ENCODE data around the gene PCP4L1.
"Not testable (repeated sequence)": the region's sequence is repeated elsewhere in the genome, so short reads cannot be mapped to it uniquely, and the experiment has no call there.

Gene PCP4L1

DNA sequence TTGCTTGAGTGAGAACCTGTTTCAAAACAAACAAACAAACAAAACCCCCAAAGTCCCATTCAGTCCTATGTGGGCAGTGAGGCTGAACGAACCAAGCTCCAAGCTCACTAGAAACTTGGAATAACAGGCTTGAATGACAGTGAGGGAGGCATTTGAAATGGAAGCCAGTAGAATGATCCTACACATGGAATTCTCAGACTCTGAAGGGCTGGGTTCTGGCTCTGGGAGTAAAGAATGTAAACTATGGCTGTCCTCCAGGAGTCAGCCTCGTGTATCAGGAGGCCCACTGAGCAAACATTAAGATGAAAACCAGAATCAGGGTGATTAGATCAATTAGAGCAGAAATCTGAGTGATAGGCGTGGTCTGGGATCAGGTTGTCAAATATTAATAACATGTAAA, 14.9 kb downstream of the PCP4L1 start:
- DNase-seq = no peak

DNA sequence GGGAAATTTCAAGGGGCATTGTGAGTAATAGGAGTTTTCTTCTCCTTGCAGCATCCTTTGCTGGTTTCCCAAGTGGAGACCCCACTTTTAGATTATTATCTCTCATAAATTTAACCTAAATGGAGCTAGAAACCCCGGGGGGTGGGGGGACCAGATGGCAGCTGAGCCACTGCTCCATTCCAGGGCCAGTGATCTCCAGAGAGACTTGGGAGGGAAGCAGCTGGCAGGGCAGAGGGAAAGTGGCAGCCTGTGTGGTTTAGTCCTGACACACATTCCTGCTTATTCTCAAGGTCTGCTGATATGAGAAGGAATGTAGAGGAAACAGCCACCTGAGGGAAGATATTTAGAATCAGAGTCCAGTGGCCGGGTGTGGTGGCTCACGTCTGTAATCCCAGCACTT, 16.3 kb downstream of the PCP4L1 start:
- DNase-seq = no peak

DNA sequence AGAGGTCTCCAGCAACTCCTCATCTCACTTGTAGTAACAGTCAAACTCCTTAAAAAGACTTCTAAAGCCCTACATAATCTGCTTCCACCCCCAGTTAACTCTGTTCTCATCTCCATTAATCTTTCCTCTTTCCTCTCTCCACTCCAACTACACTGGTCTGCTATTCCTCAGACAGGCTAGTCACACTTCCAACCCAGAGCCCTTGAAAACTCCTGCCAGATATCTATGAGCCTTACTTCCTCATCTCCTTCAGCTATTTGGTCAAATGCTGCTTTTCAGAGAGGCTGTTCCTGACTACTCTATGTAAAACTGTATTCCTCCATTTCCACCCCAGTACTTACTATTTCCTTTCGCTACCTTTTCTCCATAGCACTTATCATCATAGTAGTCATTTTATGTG, 24.4 kb downstream of the PCP4L1 start:
- DNase-seq = no peak

DNA sequence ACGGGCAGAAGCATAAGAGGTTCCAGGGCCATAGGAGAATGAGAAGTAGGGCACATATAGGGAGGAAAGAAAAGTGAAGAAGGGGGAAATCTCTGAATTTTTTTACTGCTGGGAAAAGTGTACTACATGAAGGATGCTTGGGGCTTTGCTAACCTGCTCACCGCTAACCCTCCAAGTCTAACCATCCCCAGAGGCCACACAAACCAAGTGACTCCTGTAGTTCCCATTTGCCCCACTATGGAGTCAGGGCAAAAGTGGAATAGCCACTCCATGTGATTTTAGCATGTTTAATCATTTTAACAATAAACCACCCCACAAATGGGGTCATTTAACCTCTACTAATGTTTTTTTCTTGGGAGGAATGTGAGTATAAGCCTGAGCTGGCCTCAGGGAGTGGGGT, 26.6 kb downstream of the PCP4L1 start:
- no peak for DNase-seq

DNA sequence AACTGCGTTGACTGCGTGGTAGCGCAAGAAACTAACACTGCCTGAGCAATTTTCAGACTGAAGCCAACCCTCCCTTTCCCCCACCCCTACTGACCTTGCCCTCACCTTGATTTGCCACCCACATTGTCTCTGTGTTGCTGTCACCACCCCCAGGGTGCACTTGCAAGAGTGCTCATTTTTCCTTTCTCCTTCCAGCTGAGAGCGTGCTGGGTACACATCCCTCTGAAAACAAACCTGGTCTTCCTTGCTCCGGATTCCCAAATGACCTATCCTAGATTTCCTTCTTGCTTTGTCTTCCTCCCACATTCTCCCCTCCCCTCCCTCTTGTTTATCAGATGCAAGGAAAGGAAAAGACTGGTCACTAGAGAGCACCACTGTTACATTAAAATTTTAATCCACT, 27.0 kb downstream of the PCP4L1 start:
- no peak for DNase-seq

DNA sequence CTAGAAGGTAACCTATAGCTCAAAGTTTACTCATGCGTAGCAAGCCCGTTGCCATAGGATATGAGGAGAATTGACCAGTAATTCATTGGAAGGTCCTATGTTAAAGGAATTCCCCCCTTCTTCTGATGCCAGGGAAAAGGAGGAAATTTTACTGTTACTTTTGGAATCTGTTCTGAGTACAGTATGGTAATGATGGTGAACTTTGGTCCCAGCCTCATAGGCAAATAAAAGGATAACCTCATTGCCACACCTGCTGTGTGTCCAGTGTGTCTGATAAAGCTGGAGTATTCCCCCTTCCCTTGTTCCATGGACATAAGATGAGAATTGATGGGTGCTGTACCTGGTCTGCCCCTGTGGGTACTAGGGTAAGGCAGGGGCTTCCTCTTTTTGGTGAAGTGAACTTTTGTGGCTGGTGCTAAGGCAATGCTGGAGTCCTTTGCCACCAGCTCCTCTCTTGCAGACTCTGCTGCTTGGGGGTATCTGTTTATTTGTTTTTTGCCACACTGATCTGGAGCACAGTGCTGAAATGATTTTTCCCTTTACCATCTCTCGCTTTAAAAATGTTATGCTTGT, 29.0 kb downstream of the PCP4L1 start:
- DNase-seq = no peak

DNA sequence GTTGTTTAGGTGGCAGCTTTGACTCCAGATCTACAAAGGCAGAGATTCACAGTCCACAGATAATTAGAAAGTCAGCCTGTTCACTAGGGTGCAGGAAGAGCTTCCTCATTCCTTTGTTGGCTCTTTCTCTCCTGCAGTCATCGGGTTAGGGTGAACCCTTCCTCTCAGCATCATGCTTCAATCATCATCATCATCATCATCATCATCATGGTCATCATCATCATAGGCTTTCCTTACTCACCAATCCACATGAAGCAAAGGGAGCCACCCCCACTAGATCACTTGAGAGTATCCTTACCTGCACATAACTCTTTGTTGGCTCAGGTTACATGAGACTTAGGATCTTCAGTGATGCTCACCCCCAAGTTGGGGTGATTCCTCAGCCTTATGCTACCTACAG, 32.2 kb downstream of the PCP4L1 start:
- DNase-seq = no peak

DNA sequence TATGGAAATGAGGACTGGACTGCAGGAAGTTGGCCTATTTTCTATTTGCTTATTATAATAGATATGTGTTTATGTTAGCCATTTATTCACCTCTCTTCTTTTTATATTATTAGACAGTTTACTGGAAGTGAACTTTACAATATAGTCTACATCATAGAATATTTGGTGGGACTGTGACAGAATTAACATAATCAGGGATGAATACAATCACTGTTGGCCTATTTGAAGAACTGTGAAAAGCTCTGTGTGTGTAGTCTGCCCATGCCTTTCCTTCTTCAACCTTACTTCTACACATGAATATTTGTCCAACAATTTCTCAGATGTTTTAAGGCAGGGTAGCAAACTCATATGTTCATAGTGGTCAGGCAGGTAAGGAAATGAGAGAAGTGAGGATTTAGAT, 38.9 kb downstream of the PCP4L1 start:
- no peak for DNase-seq

DNA sequence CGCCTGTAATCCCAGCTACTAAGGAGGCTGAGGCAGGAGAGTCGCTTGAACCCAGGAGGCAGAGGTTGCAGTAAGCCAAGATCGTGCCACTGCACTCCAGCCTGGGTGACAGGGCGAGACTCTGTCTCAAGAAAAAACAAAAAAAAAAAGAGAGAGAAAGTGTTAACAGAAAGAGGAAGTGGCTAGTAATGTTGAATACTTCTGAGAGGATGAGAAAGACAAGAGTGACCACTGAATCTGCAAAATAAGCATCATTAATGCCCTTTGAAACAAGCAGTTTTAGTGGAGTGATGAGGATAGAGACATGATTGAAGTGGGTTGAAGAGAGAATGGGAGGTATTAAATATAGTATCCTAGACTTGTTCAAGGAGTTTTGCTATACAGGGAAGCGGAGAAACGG, 39.6 kb downstream of the PCP4L1 start:
- no peak for DNase-seq

DNA sequence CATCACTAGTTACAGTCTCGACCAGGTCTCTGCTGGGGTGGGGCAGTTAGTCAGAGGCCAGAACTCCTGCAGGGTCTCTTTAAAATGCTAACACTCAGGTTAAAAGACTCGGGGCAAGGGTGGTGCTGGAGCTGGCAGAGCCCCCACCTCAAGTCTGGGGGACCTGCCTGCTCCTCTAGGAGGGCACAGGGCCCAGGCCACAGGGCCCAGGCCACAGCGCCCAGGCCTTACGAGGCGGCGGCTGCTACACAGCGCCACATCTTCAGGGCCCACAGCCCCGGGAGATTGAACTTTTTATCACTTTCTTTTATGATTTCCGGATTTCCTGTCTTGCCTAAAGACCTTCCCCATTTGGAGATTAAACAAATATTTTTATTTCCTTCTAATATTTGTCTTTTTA, 40.8 kb downstream of the PCP4L1 start:
- DNase-seq = no peak

DNA sequence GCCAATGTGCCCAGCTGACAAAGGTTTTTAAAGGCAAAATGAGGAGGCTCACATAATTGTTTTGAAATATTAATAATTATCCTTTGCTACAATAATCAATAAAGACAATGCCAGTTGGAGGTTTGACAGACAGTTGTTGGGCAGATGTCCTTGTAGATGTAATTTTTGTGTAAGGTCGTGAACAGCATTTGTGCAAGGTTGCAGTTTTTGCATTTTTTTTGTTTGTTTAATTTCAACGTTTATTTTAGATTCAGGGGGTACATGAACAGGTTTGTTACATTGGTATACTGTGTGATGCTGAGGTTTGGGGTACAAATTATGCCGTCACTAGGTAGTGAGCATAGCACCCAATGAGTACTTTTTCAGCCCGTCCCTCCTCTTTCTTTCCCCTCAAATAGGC, 41.9 kb downstream of the PCP4L1 start:
- DNase-seq = no peak

DNA sequence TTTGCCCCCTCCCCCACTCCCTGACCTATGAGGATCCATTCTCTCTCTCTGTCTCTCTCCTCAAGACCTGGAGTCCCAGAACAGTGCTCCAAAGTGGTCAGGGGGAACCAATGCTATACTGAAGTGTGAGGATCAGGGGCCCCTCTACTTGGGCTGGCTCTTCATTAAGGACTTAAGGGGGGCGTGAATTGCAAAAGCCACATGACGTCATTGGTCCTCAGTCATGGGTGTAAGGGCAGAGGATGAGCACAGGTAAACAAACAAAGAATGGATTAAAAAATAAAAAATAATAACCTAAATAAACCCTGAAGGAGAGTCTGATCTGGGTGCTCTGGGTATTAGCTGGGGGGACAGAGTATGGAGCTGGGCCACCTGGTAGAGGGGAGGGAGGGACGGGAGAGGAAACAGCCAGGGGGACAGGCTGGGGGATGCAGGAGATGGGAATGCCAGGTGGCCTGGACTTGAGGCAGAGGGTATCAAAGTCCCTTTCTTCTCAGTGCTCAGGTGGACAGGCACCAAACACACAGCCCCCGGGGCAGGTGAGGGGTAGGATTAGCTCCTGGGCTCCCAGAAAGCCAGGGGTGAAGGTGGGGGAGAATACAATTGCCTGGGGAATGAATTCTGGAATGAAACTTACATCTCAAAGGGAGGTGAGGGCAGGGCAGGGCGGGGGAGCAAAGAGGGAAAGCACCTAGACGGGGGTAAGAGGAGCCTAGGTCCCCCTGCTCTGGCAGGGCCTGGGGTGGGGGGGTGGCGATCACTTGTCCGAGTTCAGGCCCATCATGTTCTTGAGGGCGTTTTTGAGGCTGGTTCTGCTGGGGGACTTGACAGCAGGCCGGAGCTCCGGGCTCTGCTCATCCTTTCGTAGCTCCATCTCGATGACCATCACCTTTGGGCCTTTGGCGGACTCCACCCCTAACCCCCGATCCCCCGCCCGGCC, 46.7 kb downstream of the PCP4L1 start:
- DNase-seq = no peak

DNA sequence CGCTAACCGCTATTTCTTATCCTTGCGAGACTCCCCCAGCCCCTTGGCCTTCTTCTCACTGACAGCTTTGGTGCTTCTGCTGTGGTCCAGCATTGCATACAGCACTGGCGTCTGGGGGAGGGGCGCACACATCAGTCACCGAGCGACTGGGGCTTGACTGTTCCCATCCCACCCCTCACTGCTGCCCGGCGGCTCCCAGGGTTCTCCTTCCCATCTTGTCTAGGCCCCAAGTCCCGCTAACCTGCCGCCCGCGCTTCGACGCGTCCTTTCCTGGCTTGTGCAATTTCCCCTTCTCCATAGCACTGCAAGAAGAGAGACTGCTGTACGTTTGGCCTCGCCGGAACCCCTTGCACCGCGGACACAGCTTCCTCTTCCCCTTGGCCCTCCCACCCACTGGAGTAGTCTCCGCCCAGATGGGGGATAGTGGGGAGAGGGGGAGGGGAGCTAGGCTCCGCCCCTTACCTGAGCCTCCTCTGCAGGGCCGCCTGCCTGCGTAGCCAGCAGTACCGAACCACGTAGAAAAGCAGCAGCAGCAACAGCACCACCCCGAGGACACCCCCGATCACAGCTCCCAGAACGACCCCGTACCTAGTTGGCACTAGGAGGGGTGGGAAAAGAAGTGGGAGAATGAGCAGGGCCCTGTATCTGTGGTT, 47.4 kb downstream of the PCP4L1 start:
- DNase-seq = peak; percentile 89

DNA sequence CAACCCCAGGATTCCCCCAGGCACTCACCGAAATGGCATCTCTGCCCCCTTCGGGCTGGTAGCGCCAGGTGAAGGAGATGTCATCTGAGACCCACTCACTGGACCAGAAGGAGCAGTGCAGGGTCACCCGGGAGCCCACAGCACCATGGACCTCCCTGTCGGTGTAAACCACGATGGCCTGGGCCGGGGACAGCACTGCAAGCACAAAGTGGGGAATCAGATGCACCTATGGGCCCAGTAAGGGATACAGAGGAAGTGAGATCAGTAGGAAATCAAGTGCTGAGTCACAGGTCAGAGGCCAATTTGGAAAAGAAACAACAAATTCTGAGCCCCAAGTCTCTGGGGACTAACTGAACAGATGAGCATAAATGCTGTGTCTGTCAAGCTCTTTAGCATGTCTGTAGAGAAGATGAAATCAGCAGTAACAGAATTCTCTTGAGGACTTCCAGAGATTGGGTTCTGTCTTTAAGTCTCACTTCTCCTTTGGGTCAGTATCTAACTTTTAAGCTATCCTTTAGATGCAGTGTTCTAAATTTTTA, 48.8 kb downstream of the PCP4L1 start:
- no peak for DNase-seq

DNA sequence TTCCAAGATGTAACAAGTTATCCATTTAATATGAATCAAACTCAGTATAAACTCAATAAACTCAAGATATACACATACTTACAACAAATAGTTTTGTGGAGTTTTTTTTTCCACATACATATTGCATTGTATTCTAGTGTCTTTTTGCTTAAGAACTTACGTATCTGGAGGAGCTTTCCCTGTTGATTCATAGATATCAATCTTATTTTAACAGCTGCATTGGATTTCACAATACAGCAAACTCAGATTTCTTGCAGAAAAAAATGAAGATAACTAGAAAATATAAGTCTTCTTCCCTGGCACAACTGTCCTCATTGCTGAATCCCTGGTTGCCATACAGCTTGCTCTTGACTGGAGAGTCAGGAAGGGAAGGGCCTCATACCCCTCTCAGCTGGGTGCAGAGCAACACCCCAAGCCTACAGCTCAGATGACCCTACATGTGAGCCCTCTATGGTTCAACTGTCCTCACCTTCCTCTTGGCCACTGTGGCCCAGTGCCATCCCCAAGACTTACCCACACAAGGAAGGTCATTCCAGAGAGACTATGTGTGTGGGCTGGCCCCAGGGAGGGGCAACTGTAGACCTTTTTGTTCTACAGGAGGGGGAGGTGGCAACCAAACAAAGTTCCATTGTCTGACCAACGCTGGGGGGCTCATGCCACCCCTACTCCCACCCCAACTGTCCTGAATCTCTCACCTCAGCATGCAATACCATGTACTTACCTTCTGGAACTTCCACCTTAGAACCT, 49.5 kb downstream of the PCP4L1 start:
- no peak for DNase-seq

DNA sequence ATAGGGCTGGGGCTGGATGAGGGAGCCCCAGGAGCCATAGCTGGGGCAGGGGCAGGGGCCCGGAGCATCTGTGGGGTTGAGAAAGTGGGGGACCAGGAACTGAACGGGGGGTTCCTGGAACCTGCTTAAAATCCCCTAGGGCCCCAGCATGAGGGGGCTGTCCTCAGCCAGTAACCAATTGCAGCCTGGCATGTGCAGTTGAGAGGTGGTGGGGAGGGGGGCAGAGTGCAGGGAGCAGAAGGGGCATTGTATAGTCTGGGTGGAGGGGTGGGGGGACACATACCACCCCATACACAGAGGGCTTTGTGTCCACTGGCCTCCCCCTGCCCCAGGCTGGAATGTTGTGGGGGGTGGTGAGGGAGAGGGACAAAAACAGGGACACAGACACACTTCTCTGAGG, 51.3 kb downstream of the PCP4L1 start, which contains the start of gene MPZ:
MPZ (minus strand) TSS at position 101 of the 400 bp plus-strand sequence; CDS start at position 38, 63 bp downstream.
- no peak for DNase-seq

DNA sequence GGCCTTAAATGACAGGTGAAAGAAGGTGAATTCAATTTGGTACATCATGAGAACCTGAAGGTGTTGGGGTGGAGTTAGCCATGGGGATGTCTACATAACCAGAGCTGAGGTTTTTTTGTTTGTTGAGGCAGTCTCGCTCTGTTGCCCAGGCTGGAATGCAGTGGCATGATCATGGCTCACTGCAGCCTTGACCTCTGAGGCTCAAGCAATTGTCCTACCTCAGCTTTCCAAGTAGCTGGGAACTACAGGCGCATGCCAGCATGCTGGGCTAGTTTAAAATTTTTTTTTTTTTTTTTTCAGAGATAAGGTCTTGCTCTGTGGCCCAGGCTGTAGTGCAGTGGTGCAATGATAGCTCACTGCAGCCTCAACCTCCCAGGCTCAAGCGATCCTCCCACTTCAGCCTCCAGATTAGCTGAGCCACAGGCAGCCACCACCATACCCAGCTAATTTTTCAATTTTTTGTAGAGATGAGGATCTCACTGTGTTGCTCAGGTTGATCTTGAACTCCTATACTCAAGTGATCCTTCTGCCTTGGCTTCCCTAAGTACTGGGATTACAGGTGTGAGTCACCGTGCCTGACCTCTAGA, 53.1 kb downstream of the PCP4L1 start:
- no peak for DNase-seq

DNA sequence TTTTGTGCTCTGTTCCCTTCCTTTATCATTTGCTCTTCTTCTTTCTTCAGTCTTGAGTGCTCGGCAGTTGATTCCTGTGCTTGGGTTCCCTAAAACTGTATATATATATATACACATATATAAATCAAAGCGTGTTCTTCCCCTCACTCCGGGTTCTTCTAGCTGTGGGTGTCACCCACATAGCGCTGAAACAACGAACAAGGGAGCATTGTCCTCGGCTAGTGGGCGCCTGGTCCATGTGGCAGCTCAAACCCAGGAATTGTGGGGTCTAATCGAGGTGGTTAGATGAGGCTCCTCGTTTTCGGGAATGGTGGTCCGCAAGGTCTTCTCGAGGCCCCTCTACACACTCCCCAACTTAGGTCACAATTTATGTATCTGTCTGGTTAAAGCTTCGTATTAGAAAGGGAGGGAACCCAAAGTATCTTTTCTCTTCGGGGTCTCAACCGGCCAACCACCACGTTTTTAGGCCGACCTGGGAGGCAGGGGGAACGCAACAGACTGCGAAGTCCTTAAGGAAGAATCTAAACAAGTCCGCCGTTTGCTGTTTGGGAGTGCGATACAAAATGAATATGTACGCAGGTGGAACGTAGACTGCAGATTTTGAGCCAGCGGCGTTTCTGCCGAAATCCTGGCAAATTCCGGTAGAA, 55.1 kb downstream of the PCP4L1 start:
- no peak for DNase-seq

DNA sequence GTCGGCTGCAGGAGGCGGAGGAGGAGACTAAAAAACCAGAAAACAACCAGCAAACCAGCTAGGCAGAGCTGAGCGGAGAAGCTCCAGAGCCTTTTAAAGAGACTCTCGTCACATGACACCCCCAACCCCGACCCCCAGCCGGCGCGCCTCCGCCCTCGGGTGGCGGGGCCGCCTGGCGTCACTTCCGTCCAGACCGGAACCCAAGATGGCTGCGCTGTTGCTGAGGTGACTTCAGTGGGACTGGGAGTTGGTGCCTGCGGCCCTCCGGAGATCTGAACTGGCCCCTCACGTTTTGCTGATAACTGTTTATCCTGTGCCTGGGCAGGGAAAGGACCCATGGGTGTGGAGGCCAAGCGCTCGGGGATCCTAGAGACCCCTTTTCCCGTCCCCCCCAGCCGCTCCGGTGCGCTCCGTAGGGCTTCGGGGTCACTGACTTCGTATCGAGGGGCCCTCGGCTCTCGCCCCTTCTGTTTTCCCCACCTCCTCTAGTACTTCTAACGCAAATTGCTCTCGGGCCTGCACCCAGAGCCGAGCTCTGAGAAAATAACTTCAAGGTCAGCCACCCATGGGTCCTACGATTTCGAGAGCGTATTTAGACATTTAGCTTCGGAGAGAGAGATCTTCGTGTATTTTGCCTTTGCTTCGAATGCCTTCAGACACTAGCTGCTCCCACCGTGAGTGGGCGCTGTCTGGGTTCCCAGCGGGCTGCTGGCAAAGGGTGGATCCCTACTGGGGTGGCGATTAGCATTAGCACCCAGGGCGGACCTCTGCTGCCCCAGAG, 55.8 kb downstream of the PCP4L1 start, which contains the start of gene SDHC:
SDHC (plus strand) TSS at position 181 of the 781 bp plus-strand sequence; CDS start at position 206, 25 bp downstream.
- DNase-seq = peak; percentile 75

DNA sequence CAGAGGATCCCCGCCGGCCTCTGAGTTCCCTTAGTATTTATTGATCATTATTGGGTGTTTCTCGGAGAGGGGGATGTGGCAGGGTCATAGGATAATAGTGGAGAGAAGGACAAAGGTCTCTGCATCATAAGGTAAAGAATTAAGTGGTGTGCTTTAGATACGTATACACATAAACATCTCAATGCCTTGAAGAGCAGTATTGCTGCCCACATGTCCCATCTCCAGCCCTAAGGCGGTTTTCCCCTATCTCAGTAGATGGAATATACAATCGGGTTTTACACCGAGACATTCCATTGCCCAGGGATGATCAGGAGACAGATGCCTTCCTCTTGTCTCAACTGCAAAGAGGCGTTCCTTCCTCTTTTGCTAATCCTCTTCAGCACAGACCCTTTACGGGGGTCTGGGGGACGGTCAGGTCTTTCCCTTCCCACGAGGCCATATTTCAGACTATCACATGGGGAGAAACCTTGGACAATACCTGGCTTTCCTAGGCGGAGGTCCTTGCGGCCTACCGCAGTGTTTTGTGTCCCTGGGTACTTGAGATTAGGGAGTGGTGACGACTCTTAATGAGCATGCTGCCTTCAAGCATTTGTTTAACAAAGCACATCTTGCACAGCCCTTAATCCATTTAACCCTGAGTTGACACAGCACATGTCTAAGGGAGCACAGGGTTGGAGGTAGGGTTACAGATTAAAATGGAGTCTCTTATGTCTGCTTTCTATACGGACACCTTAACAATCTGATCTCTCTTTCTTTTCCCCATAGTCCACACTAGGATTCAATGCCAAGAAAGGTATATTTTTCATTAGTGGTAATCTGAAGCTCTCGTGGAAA, 57.5 kb downstream of the PCP4L1 start:
- not testable (repeated sequence) for DNase-seq

All from NCI-H187 treated with DMSO at 0.1 percent for 48 hours (cell line).